A673 (cell line): ENCODE measurements around the gene MDM2. TPM values are rescaled to one million over a fixed set of nuclear protein-coding genes. Genes with fewer than 3 reads are reported as not detected.

Experiments
- BruUV-seq: library from RNA; stranded (reverse); fragments of 400-500 nt; replicated peaks from 2 replicates; lab custom pipeline; 2021; lab: Mats Ljungman, UMichigan
- CTCF ChIA-PET: fragments of 300-600 bp; sonication (Branson Sonifier 250); formaldehyde crosslinking; loops from one replicate; lab custom pipeline; 2022; ENCODE audit warnings: antibody characterized with exemption; lab: Charles Lee
- POLR2A ChIA-PET: fragments of 300-600 bp; sonication (Branson Sonifier 250); formaldehyde crosslinking; loops from one replicate; lab custom pipeline; 2022; ENCODE audit warnings: antibody characterized with exemption; ENCODE audit not compliant: low non-redundant PET; lab: Charles Lee
- DNase-seq: peaks from one replicate; pipeline ENCODE4 v3.0.0-alpha.2; 2015; ENCODE audit warnings: low spot score
- H3K27ac ChIP-seq: fragments of 200-600 bp; sonication (generic); 2 replicates; pipeline ENCODE4 v1.5.1; 2016; ENCODE audit warnings: mixed run types, low read depth, mild to moderate bottlenecking, mixed read lengths, antibody characterized with exemption, low read length; ENCODE audit not compliant: poor library complexity, severe bottlenecking
- H3K27me3 ChIP-seq: fragments of 200-600 bp; sonication (generic); replicated peaks from 2 replicates; pipeline ENCODE4 v1.6.1; 2017; ENCODE audit warnings: mixed run types, low read depth, mild to moderate bottlenecking, mixed read lengths, antibody characterized with exemption, low read length; ENCODE audit not compliant: insufficient read depth, poor library complexity
- H3K36me3 ChIP-seq: fragments of 200-600 bp; sonication (generic); 2 replicates; pipeline ENCODE4 v1.6.1; 2016; ENCODE audit warnings: mixed run types, mild to moderate bottlenecking, mixed read lengths, antibody characterized with exemption, low read length; ENCODE audit not compliant: insufficient read depth, poor library complexity, severe bottlenecking
- H3K4me1 ChIP-seq: fragments of 200-600 bp; sonication (generic); 2 replicates; pipeline ENCODE4 v1.6.1; 2017; ENCODE audit warnings: mixed run types, mild to moderate bottlenecking, mixed read lengths, antibody characterized with exemption, low read length; ENCODE audit not compliant: insufficient read depth, poor library complexity, severe bottlenecking
- H3K4me3 ChIP-seq: fragments of 200-600 bp; sonication (generic); 2 replicates; pipeline ENCODE4 v1.5.1; 2016; ENCODE audit warnings: low read depth, mixed run types, mild to moderate bottlenecking, mixed read lengths, low read length; ENCODE audit not compliant: poor library complexity, severe bottlenecking
- H3K9me3 ChIP-seq: fragments of 200-600 bp; sonication (generic); 2 replicates; pipeline ENCODE4 v1.6.1; 2016; ENCODE audit warnings: mixed run types, low read depth, mild to moderate bottlenecking, mixed read lengths, antibody characterized with exemption, low read length; ENCODE audit not compliant: poor library complexity, severe bottlenecking
- EZH2 ChIP-seq: fragments of 200-600 bp; sonication (generic); IDR thresholded peaks from 2 replicates; pipeline ENCODE4 v1.6.1; 2017; ENCODE audit warnings: borderline replicate concordance, low read depth, mild to moderate bottlenecking, mixed read lengths, antibody characterized with exemption, low read length; ENCODE audit not compliant: poor library complexity, severe bottlenecking
- intact Hi-C: fragments of 100-400 bp; cut with micrococcal nuclease; formaldehyde crosslinking; loops from one replicate; pipeline ENCODE4 v1.10.0; 2022; ENCODE audit not compliant: unreplicated experiment
- total RNA-seq: library from RNA; stranded (reverse); gene quantifications from 2 replicates; pipeline ENCODE4 v1.2.3, GENCODE V29; 2021
- TF ChIP-seq, protein P1 (sequence below): fragments of 300-800, 200-600 bp; sonication (generic); conservative IDR thresholded peaks from 2 replicates; pipeline ENCODE4 v1.5.1; 2017; ENCODE audit warnings: low read depth, mild to moderate bottlenecking, antibody characterized with exemption, low read length, moderate library complexity, mixed read lengths

MDM2 gene
- total RNA-seq, 1 experiment from 2014 or later, result 149 TPM

GRCh38 chr12:68855771-68856170, 47.8 kb downstream of the MDM2 start:
- Histone ChIP-seq H3K4me3 (no peak overlapping the region), H3K27me3 (no peaks in the 10 kb centered on the region), H3K27ac (no peak overlapping the region), H3K4me1 (no peaks in the 10 kb centered on the region), H3K36me3 (no peaks in the 10 kb centered on the region), H3K9me3 (no peaks in the 10 kb centered on the region)
- TF ChIP-seq, protein P1, sequence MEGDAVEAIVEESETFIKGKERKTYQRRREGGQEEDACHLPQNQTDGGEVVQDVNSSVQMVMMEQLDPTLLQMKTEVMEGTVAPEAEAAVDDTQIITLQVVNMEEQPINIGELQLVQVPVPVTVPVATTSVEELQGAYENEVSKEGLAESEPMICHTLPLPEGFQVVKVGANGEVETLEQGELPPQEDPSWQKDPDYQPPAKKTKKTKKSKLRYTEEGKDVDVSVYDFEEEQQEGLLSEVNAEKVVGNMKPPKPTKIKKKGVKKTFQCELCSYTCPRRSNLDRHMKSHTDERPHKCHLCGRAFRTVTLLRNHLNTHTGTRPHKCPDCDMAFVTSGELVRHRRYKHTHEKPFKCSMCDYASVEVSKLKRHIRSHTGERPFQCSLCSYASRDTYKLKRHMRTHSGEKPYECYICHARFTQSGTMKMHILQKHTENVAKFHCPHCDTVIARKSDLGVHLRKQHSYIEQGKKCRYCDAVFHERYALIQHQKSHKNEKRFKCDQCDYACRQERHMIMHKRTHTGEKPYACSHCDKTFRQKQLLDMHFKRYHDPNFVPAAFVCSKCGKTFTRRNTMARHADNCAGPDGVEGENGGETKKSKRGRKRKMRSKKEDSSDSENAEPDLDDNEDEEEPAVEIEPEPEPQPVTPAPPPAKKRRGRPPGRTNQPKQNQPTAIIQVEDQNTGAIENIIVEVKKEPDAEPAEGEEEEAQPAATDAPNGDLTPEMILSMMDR, result no peak
- TF ChIP-seq EZH2, result no peak
- no peak for DNase-seq
- intact Hi-C loops, result no loop called here
- BruUV-seq, result no TSS peak
- ChIA-PET CTCF (no interaction called here), POLR2A (no interaction called here)

DNA sequence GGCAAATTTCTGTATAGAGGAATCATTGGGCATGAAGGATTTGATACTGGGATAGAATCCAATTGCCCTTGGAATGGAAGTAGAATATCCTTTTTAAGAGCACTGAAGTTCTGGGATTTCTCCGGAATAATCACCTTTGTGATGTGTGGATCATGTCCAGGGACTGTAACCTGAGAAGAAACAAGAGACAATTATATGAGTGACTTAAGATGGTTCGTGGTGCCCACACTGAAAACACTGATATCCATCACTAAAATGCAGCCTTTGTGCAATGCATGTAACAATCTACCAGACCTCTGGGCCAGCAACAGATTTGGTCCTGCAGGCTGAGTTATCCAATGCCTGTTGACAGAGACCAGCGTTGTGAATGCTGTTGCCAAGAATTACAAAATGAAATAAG, 48.5 kb downstream of the MDM2 start:
- TF ChIP-seq EZH2, result no peak
- TF ChIP-seq, protein P1, result no peak
- CTCF ChIA-PET, result no interaction called here
- no peaks in the 10 kb centered on the region for H3K27me3 ChIP-seq
- no peaks in the 10 kb centered on the region for H3K4me1 ChIP-seq
- no TSS peak for BruUV-seq
- H3K27ac ChIP-seq, result no peak overlapping the region
- no peak overlapping the region for H3K4me3 ChIP-seq
- POLR2A ChIA-PET, result no interaction called here
- intact Hi-C loops, result no loop called here
- DNase-seq, result no peak
- H3K9me3 ChIP-seq, result no peaks in the 10 kb centered on the region
- H3K36me3 ChIP-seq, result no peaks in the 10 kb centered on the region

DNA sequence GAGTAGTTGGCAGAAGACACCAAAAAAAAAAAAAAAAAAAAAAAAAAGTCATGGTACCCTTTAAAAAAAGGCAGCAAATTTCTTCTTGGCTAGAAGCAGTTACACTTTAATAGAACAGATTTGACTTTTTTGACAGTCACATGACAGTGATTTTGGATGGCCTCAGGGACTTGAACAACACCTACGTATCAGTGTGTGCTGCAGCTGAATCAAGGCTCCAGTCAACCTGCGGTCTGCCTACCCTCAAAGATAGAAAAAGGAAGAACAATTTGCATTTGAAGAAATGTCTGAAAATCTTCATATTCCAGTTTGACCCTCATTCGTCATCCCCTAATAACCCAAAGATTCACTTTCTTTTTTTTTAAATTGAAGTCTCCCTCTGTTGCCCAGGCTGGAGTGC, 53.9 kb downstream of the MDM2 start:
- Histone ChIP-seq H3K27me3 (no peaks in the 10 kb centered on the region), H3K9me3 (no peaks in the 10 kb centered on the region), H3K36me3 (no peaks in the 10 kb centered on the region), H3K4me1 (no peaks in the 10 kb centered on the region), H3K4me3 (no peak overlapping the region), H3K27ac (no peak overlapping the region)
- no peak for DNase-seq
- CTCF ChIA-PET, result no interaction called here
- BruUV-seq, result no TSS peak
- POLR2A ChIA-PET, result no interaction called here
- TF ChIP-seq, protein P1, result no peak
- TF ChIP-seq EZH2, result no peak
- intact Hi-C loops, result no loop called here
